ENCODE measurements around the gene MAPKAPK3. TPM values are rescaled to one million over a fixed set of nuclear protein-coding genes. Genes with fewer than 3 reads are reported as not detected.

Gene MAPKAPK3
- polyA plus RNA-seq, 5 donors = 32.4 to 42.9 (median 34.7) TPM

DNA sequence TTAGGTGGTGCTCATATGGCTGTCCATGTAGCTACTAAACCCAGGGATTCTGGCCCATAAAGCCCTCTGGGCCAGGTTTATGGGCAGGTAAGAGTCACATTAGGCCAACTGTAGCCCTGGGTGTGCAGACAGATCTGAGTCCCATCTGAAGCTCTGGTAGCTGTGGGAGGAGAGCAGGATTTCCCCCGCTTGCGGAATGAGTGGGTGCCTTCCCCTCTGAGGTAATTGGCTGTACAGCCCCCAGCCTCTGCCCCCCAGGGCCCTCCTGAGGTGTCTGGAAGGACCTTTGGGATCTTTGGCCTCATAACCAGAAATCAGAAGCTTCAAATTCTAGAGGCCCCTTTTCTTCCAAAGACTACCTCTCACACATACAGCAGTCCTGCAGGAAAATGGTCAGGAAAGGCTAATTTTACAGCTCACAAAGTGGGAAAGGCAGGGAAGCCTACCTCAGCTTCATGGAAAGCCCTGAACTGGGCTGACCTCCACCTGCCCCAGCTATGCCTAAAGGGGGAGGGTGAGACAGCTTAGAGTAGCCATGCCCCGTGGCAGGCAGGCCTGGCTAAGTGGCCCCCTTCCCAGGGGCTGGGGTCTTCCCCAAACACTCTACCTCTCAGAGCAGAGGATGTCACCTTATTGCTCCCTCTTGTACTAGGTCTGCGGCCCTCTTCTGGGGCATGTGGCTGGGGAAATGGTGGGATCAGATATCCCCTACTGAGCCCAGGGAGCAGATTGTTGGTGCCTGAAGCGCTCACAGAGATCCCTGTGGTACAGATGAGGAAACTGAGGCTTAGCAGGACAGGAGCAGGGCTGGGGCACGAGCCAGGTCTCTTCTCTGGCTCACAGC, 30.8 kb upstream of the MAPKAPK3 start:
- no peak for DNase-seq

DNA sequence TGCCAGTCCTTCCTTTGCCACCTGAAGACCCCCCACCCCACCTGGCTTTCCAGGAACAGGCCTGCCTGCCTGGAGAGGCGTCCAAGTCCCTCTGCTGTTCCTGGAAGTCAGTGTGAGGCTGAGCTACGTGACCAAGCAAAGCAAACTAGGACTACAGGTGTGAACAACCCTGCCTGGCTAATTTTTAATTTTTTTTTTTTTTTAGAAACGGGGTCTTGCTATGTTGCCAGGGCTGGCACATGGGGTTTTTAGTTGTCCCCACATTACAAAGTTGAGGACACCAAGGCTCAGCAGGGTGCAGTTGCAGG, 30.2 kb upstream of the MAPKAPK3 start:
- DNase-seq = no peak

DNA sequence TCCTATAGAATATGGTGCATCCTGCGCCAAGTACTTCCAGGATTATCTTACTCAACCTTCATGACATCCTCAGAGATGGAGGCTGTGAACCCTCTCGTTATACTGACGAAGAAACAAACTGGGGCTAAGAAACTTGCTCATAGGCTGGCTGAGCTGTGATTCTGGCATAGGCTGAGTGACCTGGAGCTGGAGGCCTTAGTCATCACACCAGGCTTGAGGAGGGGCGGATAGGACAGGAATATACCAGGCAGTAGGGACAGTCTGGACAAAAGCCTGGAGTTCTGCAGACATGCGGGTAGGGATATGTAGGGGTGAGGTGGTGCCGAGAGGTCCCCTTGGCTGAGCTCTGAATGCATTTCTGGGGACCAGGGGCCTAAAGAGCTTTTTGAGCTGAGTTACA, 29.6 kb upstream of the MAPKAPK3 start:
- DNase-seq = no peak

DNA sequence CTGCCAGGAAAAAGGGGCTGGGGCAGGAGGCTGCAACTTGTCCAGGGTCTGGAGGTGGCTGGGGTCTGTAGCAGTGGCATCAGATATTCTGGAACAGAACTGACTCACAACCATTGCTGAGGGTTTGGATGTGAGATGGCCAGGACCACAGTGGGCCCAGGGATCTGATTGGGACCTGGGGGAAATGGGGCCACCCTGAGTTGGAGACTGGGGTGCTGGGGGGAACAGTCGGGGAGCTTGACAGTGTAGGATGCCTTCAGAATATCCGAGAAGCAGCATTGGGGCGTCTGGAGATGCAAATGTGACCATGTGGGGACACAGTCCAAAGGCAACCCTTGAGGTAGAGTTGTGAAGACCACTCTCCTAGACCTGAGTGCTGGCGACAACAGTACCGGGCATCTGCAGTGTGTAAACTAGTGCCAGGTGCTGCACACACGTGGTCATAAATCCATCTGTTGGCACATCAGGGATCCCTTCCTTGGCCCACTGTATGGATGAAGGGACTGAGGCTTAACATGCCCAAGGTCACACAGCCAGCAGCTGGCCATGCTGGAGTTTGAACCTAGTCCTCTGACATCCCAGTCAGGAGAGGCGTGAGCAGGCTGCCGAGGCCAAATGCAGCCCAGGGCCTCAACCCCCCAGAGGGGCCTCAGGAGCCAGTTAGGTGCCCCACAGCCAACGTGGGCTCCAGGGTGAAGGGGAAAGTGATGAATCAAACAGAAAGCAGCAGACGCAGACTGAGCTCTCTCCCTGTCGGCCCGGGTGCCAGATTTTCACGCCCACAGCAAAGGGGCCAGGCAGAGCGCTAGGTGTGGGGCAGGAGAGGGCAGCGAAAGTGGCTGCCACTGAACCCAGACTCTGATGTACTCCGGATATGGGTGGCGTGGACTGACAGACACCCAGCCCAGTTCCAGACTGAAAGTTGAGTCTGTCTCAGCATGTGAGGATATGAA, 28.9 kb upstream of the MAPKAPK3 start:
- no peak for DNase-seq

DNA sequence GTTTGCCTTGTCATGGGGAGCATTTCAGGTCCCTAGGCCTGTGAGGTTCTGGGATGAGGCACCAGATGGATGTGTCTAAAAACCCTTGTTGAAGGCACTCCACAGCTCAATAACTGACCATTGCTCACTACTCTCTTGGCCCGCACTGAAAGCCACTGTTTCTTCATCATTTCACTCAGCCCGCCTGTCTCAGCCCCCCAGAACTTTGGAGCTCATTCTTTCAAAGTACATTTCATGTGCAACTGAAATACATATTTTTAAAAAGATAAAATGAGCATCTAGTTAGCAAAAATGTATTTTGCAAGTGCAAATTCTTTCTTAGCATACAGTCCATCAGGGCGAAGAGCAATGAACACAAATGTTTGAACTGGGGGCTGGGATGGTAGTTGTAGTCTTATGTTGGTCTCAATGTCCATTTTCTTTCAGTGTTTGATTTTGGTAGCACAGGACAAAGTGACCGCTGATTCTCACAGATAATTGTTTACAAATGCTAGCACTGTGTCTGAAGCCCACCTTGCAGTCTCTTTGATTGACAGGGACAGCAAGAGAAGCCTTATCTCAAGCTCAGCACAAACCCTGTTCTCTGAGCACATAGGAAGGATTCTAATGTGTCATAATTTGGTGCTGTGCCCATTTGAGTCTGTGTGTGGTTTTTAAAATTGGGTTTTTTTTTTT, 28.1 kb upstream of the MAPKAPK3 start:
- no peak for DNase-seq

DNA sequence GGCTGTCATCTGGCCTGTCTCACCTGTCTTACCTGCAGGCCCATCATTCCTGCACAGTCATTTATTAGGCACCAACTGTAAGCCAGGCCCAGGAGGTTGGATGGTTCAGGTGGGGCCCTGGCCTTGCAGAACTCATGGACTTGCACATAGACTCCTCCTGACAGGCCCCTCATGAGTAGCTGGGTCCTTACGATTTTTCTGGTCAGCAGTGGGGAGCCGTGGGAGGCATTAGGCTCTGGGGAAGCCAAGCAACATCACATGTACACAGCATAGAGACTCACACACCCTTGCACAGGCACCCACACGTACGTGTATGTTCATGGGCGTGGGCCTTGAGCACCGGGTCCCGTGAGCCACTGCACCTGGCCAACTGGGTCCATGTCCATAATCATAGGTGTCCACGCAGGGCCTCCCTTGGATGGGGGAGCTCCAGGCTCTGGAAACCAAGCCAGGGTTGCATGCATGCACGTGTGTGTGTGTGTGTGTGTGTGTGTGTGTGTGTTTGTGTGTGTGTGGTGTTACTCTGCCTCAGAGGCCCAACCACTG, 25.7 kb upstream of the MAPKAPK3 start:
- DNase-seq = no peak

DNA sequence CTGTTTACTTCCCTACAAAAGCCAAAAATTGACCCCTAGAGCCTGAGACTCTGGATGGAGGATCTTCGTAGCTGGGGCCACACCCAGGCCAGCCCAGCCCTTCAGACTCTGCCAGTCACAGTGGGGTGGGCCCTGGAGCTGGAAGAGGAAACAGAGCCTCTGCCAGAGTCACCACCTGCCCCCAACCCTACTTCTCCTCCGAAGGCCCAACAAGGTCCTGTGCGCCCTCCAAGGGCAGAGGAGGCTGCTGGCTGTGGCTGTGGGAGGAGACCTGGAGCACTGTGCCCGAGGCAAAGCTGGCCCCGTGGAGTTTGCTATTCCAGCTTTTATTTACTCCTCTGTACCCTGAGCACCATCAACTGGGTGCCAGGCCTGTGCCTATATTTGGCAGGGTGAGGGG, 24.4 kb upstream of the MAPKAPK3 start:
- DNase-seq = no peak

DNA sequence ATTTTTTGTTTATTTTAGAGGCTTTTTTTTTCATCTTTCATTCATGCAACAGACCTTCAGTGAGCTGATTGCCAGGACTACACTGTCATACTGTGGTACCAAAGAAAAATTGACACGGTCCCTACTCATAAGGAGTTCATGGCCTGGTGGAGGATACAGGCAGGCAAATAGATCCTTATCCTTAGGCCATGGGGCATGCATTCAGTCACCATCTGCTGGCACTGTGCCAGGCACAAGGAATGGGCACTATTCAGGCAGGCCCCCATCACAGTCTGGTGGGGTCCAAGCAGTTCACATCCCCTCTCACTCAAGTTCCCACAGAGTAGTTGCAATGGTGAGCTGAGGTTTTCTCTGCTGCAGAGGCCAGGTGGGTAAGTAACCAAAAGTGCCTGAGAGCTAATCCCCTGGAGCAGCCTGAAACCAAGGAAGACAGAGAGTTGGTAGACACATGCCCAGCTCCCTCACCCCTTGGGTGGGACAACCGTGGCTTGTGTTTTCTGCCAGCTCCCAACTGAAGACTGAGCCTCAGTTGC, 22.6 kb upstream of the MAPKAPK3 start:
- no peak for DNase-seq

DNA sequence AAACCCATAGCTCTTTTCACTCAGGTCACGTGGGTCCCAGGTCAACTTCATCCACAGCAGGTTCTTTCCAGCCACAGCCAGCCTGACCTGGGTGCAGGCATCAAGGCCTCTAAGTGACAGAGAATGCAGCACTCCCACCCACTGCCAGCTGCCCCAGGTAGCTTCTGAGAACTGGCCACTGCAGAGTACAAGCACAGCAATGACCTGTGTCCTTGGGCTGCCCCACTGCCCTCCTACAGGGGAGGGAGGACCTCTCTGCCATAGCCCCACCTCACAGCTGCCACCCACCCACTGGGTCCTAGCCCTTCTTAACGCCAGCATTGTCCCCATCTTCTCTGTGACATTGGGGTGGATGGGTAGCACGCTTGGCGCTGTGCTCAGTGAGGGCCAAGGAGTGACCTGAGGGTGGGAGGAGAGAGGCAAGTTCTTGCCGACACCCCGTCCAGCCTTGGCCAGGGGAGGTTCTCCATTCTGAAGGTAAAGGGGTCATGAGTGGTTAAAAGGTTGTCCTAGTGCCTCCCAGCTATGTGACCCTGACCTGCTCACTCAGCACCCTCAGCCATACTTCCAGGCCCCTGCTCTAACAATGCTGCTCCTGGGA, 17.7 kb upstream of the MAPKAPK3 start:
- no peak for DNase-seq

DNA sequence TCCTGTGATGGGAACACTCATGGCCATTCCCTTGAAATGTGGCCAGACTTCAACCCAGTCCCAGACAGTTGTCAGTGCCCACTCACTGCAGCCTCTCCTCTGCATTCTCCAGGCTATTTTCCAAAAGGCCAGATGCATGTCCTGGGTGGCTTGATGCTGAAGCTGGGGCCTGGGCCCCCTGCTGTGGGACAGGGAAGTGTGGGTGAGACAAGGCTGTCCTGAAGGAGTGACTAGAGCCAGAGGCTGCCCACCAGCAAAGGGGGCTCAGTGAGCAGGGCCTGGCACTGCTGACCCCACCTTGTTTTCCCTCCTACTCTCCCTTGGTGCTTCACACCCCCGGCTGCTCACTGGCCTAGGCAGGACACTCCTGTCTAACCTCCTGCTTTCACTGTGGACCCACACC, 17.2 kb upstream of the MAPKAPK3 start:
- DNase-seq = no peak

DNA sequence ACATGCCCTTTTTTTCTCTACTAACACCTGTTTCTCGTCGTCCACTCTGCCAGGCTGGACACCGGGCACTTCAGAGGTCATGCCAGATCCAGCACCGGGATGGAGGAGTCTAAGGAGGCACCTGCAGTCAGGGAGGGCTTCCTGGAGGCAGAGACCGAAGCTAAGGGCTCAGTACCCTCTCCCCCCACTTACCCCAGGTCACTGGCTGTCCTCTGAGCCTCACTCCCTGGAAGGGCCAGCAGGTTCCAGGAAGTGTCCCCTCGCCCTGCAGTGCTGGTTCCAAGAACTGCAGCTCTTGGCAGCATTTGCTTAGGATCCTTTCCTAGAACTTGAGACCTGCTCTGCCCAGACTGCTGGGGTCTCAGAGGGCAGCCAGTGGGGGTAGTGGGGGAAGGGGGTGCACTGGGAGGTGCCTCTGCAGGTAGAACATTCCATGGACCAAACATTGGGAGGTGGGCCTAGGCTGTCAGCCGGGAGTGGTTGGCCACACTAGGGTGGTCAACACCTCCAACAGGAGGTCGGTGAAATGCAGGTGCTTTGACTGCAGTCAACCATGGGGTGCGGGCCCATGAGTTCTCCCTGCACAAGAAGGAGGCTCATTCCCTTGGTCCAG, 16.7 kb upstream of the MAPKAPK3 start:
- no peak for DNase-seq

DNA sequence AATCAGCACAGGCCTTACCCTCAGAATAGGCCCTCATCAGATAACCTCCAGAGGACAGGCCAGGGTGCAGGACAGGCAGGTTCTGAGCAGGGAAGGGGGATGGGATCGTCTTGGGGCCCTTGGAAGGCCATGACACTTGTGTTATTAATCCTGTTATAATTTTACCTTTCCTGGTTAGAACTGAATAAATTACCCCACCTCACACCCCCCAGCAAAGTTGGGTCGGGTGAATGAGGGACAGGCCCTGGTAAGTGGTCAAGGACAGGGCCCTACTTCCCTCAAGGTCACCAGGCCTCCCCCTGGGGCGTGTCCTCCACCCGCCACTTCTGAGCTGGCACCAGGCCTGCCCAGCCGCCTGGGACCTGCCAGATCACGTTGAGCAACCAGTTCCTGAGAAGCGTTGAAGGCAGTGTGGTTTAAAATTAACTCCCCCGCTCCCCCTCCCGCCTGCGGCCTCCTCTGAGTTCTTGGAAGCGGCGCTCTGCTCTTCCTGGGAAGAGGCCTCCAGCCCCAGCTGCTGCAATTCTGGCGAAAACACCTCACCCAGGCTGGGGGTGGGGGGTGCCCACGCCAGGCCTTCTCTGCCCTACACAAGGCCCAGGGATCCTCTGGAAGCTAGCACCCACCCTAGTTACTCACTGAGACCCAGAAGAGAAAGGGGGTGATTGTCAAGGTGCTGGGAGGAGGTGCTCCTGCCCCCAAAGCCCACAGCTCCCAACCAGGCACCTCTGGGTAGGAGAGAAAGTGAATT, 15.9 kb upstream of the MAPKAPK3 start:
- peak; percentile 95 to 97 for DNase-seq

DNA sequence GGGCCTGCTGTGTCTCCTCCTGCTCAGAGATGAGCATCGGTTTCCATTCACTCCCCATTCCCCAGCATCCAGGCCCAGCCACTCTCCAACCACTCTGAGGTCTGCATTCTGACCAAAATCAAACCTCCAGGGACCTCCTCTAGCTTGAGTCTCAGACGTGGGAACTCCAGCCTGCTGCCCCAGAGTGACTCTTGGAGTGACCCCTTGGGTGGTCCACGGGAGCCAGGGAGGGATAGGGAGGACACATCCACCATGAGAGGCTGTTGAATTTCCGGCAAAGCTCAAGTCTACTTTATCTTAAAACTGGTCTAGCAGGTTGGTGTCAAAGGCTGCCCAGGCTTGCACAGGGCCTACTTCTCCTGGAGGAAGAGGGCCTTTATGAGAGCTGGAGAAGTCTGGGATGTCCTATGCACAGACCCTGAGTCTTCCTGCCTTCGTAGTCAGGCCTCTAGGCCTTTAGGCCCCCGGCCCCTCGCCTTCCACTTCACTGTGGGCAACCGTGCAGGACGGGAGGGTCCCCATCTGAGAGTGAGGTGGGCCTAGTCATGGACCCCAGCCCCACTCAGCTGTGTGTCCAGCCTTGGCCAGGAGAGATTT, 14.3 kb upstream of the MAPKAPK3 start:
- peak; percentile 52 to 54 for DNase-seq

DNA sequence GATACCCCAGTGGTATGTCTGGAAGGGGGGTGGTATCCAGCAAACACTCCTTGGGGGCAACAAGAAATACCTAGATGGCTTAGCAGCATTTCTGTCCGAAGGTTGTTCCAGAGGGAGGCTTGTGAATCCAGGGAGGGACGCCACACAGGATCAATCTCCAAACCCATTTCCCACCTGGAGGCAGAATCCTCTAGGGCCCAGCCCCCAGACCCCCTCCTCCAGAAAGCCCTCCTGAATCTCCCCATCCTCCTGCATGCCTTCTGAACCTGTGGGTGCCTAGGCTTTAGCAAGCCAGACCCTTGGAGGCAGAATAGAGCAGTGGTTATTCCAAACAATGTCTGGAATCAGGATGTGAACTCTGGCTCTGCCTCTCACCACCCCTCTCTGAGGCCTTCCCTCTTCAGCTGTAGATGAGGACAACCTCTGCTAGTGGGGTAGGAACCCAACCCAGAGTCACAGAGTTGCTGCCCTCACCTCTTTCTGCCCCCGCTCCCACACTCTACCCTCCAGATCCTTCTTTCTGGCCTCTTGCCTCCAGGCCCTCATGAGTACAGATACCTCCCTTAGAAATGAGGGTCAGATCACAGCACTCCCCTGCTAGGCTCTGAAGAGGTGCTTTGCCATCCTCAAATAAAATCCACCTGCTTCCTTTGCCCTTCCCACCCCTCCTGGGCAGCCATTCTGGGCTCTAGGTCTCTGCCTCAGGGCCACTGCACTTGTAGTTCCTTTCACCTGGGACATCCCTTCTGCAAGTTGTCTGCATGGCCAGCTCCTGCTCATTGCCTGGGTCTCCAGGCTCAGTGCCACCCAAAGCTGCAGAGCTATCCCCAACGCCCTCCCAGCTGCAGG, 13.5 kb upstream of the MAPKAPK3 start:
- DNase-seq = no peak

DNA sequence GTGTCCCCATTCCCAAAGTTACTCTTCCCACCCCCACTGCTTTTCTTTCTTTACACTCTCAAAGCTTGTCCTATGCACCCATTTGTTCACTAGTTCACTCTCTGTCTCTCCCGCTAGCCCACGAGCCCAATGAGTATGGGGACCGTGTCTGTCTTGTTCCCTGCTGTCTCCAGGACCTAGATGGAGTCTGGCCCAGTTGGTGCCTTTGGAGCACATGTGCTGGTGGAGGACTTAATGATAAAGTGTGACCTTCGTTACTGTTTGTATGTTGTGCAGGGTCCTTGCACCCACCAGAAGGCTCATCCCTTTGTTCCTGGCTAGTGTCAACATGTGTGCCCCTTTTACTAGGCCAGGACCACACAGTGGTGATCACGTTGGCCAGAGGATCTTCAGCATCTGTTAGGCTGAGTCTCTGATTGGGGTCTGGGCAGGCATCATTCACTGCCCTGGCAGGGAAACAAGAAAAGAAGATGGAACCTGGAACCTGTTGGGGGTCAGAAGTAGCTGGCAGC, 12.8 kb upstream of the MAPKAPK3 start:
- no peak for DNase-seq

DNA sequence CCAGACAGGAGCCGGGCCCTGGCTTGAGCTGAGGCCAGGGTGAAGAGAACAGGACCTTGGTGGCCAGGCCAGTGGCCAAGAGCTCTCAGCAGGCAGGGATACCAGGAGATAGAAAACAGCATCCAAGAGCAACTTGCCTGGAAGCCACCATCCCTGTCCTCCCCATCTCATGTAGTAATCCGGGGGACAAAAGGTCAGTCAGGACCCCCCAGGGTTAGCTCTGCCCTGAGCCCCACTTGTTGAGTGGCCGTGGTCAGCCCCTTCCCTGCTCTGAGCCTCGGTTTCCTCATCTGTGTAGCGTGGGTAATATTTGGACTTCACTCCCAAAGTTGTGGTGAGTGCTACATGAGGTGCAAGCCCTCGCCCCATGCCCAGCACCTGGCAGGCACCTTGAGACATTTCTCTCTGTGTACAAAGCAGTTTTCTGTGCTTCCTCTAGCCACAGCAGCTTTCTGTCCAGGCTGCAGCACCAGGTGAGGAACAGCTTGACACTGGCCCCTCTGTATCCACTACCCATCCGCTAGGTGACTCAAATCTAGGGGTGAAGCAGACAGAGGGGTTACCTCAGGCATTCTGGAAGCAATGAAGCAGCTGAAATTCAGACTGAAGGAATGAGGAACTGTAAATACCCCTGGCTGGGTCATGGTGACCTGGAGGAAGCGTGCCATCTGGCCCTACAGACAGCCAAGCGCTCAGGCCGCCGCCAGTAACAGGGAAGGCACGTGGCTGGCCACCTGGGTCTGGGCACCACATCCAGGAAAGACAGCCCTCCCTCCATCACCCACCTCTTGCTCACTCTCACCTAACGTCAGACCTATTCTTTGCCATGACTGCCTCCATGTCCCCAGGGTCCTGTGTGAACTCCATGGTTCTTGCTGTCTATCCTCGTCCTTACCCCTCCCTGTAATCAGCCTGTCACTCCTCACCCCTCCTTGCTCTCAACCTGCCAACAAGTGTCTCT, 12.0 kb upstream of the MAPKAPK3 start:
- DNase-seq = no peak

DNA sequence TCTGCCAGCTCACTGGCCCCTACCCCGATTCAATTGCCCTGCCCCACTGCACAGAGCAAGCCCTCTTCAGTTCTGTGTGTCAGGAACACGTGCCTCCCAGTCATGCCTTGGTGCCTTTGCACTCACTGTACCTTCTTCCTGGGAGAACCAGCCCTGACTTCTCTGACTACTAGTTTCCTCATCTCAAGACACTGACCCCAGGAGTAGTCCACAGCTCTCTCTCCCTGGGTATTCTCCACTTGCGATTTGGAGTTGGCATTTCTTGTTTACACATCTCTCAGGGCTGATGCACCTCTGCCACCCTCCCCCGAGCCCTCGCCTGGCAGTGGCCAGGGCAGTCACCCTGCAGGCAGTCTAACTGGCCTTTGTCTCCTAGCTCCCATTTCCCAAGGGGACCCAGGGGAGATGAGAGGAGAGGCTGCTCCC, 11.0 kb upstream of the MAPKAPK3 start:
- DNase-seq = no peak
